ENCODE results near the gene MFSD1. TPM values are rescaled to one million over a fixed set of nuclear protein-coding genes. Genes with fewer than 3 reads are reported as not detected.

The MFSD1 gene
- total RNA-seq, 2 donors from 2014 or later, result 114 to 128 TPM

GRCh38 chr3:158777161-158777873 lies 24.5 kb upstream of the MFSD1 start:
- TF ChIP-seq CTCF (IDR thresholded peaks at IDR 0.05), result no peak
- no peak for DNase-seq (ENCODE audit: low spot score)
- no peaks in the 10 kb centered on the region for H3K9me3 ChIP-seq
- H3K36me3 ChIP-seq, result no peaks in the 10 kb centered on the region
- no peak for ATAC-seq (ENCODE audit: insufficient number of reproducible peaks, low FRiP score, low read depth)
- H3K4me3 ChIP-seq, result no peak overlapping the region
- peaks cover 0 to 3% of the 10 kb centered on the region in 2 donors for H3K4me1 ChIP-seq (ENCODE audit: control insufficient read depth in 1 of 2, low read depth in 2 of 2)
- no peaks in the 10 kb centered on the region for H3K27me3 ChIP-seq (replicated peaks; ENCODE audit: insufficient read depth)
- no peak overlapping the region for H3K27ac ChIP-seq

GRCh38 chr3:158780766-158781165 lies 21.1 kb upstream of the MFSD1 start:
- Histone ChIP-seq H3K27ac (no peak overlapping the region), H3K4me1 (ENCODE audit: control insufficient read depth in 1 of 2, low read depth in 2 of 2) (peaks cover 0 to 3% of the 10 kb centered on the region in 2 donors), H3K9me3 (no peaks in the 10 kb centered on the region), H3K36me3 (no peaks in the 10 kb centered on the region), H3K4me3 (no peak overlapping the region), H3K27me3 (replicated peaks; ENCODE audit: insufficient read depth) (no peaks in the 10 kb centered on the region)
- ATAC-seq (ENCODE audit: insufficient number of reproducible peaks, low FRiP score, low read depth) (no peak), DNase-seq (ENCODE audit: low spot score) (no peak)
- TF ChIP-seq CTCF (IDR thresholded peaks at IDR 0.05), result no peak

GRCh38 chr3:158781191-158781590 lies 20.7 kb upstream of the MFSD1 start:
- Histone ChIP-seq H3K4me1 (ENCODE audit: control insufficient read depth in 1 of 2, low read depth in 2 of 2) (peaks cover 0 to 3% of the 10 kb centered on the region in 2 donors), H3K36me3 (no peaks in the 10 kb centered on the region), H3K9me3 (no peaks in the 10 kb centered on the region), H3K4me3 (no peak overlapping the region), H3K27me3 (replicated peaks; ENCODE audit: insufficient read depth) (no peaks in the 10 kb centered on the region), H3K27ac (no peak overlapping the region)
- ATAC-seq (ENCODE audit: insufficient number of reproducible peaks, low FRiP score, low read depth) (no peak), DNase-seq (ENCODE audit: low spot score) (no peak)
- TF ChIP-seq CTCF (IDR thresholded peaks at IDR 0.05), result no peak

GRCh38 chr3:158781849-158782248 lies 20.0 kb upstream of the MFSD1 start:
- Histone ChIP-seq H3K4me1 (ENCODE audit: control insufficient read depth in 1 of 2, low read depth in 2 of 2) (no peaks in the 10 kb centered on the region), H3K4me3 (no peak overlapping the region), H3K27me3 (replicated peaks; ENCODE audit: insufficient read depth) (no peaks in the 10 kb centered on the region), H3K27ac (no peak overlapping the region), H3K9me3 (no peaks in the 10 kb centered on the region), H3K36me3 (no peaks in the 10 kb centered on the region)
- DNase-seq (ENCODE audit: low spot score) (no peak), ATAC-seq (ENCODE audit: insufficient number of reproducible peaks, low FRiP score, low read depth) (no peak)
- no peak for TF ChIP-seq CTCF (IDR thresholded peaks at IDR 0.05)

- no peaks in the 10 kb centered on the region for H3K4me1 ChIP-seq (ENCODE audit: control insufficient read depth in 1 of 2, low read depth in 2 of 2)
- DNase-seq (ENCODE audit: low spot score) (no peak), ATAC-seq (ENCODE audit: insufficient number of reproducible peaks, low FRiP score, low read depth) (no peak)
- TF ChIP-seq CTCF (IDR thresholded peaks at IDR 0.05), result no peak
- H3K27ac ChIP-seq, result no peak overlapping the region
- H3K9me3 ChIP-seq, result no peaks in the 10 kb centered on the region
- no peaks in the 10 kb centered on the region for H3K27me3 ChIP-seq (replicated peaks; ENCODE audit: insufficient read depth)
- no peaks in the 10 kb centered on the region for H3K36me3 ChIP-seq
- H3K4me3 ChIP-seq, result no peak overlapping the region
Observed at GRCh38 chr3:158782283-158782989, 19.4 kb upstream of the MFSD1 start.

Data from thoracic aorta (tissue), 2 donors.